GM12872 (cell line): Measurements from ENCODE around the gene HABP4.

ENCODE experiments used
- TF ChIP-seq, protein P1 (sequence below): IDR thresholded peaks from 3 replicates; pipeline ENCODE4 v1.5.1; 2011; ENCODE audit warnings: low read depth, mild to moderate bottlenecking, low read length, moderate library complexity; ENCODE audit not compliant: insufficient read depth

The HABP4 gene

GRCh38 chr9:96509848-96510247, 59.9 kb downstream of the HABP4 start:
- TF ChIP-seq, protein P1, sequence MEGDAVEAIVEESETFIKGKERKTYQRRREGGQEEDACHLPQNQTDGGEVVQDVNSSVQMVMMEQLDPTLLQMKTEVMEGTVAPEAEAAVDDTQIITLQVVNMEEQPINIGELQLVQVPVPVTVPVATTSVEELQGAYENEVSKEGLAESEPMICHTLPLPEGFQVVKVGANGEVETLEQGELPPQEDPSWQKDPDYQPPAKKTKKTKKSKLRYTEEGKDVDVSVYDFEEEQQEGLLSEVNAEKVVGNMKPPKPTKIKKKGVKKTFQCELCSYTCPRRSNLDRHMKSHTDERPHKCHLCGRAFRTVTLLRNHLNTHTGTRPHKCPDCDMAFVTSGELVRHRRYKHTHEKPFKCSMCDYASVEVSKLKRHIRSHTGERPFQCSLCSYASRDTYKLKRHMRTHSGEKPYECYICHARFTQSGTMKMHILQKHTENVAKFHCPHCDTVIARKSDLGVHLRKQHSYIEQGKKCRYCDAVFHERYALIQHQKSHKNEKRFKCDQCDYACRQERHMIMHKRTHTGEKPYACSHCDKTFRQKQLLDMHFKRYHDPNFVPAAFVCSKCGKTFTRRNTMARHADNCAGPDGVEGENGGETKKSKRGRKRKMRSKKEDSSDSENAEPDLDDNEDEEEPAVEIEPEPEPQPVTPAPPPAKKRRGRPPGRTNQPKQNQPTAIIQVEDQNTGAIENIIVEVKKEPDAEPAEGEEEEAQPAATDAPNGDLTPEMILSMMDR: no peak

GRCh38 chr9:96510258-96510657, 60.3 kb downstream of the HABP4 start:
- TF ChIP-seq, protein P1: no peak

DNA sequence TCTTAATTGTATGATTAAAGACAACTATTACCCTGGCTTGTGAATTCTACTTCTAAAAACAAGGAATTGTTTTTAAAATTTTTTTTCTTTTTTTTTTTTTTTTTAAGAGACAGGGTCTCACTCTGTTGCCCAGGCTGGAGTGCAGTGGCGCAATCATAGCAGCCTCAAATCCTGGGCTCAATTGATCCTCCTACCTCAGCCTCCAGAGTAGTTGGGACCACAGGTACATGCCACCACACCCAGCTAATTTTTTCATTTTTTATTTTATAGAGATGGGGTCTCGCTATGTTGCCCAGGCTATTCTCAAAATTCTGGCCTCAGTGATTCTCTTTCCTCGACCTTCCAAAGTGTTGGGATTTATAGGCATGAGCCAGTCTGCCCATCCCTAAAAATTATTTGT, 62.3 kb downstream of the HABP4 start:
- TF ChIP-seq, protein P1: no peak

- TF ChIP-seq, protein P1: no peak
These were observed 63.7 kb downstream of the HABP4 start for GRCh38 chr9:96513622-96514021.

DNA sequence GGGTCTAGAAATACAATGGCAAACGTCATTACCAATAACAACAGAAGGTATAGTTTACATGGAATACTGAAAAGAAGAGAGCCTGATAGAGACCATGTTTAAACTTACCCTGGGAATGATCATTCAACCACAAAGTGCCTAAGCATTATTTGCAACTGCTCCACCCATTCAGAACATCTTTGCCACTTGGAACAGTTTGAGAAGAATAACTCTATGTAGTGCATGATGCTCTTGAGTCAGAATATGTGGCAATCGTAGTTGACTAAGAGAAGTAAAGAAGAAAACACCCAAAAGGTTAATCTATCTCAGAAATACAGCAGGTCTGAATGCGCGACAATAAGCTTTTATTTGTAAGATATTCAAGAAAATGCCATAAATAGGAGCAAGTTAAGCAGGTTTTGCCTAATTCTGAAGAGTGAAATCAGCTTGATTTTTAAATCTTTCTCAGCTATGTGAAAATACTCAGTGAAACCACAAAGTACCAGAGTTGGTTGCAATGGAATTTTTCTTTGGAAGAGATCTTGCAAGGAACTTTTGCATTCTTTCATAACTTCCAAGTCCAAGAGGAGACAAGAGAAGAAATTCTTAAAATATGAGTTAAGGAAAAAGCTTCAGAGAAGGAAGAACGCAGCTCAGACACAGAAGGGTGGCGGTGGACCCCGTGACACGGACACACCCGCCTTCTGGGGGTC, 64.3 kb downstream of the HABP4 start:
- TF ChIP-seq, protein P1: no peak

DNA sequence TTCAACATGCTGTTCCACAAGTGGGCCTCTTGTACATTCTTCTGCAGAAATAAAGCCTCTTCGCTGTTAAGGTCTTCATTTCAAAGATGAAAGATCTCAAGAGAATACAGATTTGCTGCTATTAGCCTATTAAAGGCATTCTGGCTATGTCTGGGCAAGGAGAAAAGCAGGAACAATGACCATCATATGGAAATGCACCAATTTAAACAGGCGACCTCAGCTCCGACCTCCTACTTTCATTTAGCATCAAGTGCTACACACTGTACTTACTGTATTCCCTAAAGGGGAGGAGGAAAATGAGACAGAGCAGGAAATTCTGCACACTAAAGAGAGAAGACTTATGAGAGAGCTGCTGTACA, 64.8 kb downstream of the HABP4 start:
- TF ChIP-seq, protein P1: no peak

DNA sequence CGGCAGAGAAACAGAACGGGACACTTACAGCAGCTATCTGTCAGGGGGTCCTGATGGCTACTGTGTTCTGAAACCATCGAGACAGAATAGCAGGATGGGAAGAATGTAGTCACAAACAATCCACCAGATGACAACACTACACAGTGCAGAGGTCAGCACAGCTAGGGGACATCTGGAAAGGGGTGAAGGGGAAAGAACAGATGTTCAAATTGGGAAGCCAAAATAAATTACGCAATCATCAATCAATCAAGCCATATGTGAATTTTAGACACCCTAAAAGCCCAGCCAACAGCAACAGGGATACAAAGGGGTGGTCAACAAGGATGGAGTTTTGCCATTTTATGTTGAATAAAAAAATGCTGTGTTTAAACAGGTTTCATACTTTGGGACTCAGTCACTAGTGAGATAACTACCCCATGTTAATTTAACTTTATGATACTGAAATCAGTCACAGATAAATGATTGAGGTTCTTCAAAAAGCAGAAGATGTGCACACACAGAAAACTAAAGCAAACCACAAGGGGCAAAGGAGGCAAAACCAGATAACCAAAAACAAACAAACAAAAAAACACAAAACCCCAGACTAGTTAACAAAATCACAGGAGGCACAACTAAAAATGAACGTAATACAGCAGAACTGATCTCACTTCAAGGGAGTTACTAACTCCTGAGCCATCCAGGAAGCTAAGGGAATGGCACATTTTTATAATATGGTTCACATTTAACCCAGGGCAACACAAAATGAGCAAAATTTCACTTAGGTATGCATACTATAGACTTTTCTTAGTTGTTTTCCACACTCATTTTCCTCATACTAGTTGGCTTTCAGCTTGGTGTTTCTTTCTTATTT, 65.9 kb downstream of the HABP4 start:
- TF ChIP-seq, protein P1: no peak
